Breast epithelium (tissue), 4 donors: ENCODE measurements around the gene CCDC28B. TPM values are rescaled to one million over a fixed set of nuclear protein-coding genes. Genes with fewer than 3 reads are reported as not detected.
A peak's percentile ranks its signal among the peaks of the same experiment; 100 is the strongest.

ENCODE experiments used
- DNase-seq, 2 donors: peaks; one replicate each; pipeline ENCODE4 v3.0.0-alpha.2; 2019; ENCODE audit warnings: low spot score in 2 of 2
- H3K27ac ChIP-seq, 2 donors: fragments of 200-600 bp; sonication (generic) in 1 of 2; one replicate each; pipeline ENCODE4 v1.5.1; 2016 to 2019; ENCODE audit warnings: mild to moderate bottlenecking in 1 of 2
- H3K27me3 ChIP-seq, 2 donors: fragments of 200-600 bp; sonication (generic) in 1 of 2; one replicate each; pipeline versions ENCODE4 v1.5.1 to v1.6.0; 2017 to 2019; ENCODE audit warnings: control low read depth in 1 of 2, mild to moderate bottlenecking in 1 of 2
- H3K36me3 ChIP-seq: fragments of 200-600 bp; one replicate; pipeline ENCODE4 v1.5.1; 2019
- H3K4me1 ChIP-seq, 2 donors: fragments of 200-600 bp; sonication (generic); one replicate each; pipeline ENCODE4 v1.5.1; 2016 to 2019; ENCODE audit warnings: control low read depth in 1 of 2
- H3K4me3 ChIP-seq, 3 donors: fragments of 200-600 bp; sonication (generic); 1 replicate in 2 of 3; 2 replicates in 1 of 3; pipeline ENCODE4 v1.5.1; 2016 to 2019; ENCODE audit warnings: mild to moderate bottlenecking in 3 of 3, moderate library complexity in 2 of 3
- H3K9me3 ChIP-seq, 2 donors: fragments of 200-600 bp; sonication (generic) in 1 of 2; one replicate each; pipeline ENCODE4 v1.5.1; 2016 to 2019; ENCODE audit warnings: control low read depth in 1 of 2
- POLR2A ChIP-seq: fragments of 450-650 bp; IDR thresholded peaks from one replicate; pipeline ENCODE4 v1.6.1; 2016; ENCODE audit warnings: antibody characterized with exemption, mild to moderate bottlenecking, moderate library complexity
- POLR2AphosphoS5 ChIP-seq, 3 donors: sonication (generic); formaldehyde crosslinking; IDR thresholded peaks; one replicate each; pipeline ENCODE4 v1.6.1; 2017; ENCODE audit warnings: antibody characterized with exemption in 3 of 3
- intact Hi-C: fragments of 100-400 bp; cut with DNase I; formaldehyde crosslinking; loops from one replicate; pipeline ENCODE4 v1.15.1; 2023; ENCODE audit warnings: low total_unique reads
- total RNA-seq, 3 donors: library from RNA; depleted of rRNA; stranded (reverse); fragments of >200 nt; gene quantifications; one replicate each; pipeline ENCODE4 v1.1.0, GENCODE V29; 2016

Gene CCDC28B
- total RNA-seq, 3 donors from 2014 or later = 1.4 to 5.2 (median 4.1) TPM

DNA sequence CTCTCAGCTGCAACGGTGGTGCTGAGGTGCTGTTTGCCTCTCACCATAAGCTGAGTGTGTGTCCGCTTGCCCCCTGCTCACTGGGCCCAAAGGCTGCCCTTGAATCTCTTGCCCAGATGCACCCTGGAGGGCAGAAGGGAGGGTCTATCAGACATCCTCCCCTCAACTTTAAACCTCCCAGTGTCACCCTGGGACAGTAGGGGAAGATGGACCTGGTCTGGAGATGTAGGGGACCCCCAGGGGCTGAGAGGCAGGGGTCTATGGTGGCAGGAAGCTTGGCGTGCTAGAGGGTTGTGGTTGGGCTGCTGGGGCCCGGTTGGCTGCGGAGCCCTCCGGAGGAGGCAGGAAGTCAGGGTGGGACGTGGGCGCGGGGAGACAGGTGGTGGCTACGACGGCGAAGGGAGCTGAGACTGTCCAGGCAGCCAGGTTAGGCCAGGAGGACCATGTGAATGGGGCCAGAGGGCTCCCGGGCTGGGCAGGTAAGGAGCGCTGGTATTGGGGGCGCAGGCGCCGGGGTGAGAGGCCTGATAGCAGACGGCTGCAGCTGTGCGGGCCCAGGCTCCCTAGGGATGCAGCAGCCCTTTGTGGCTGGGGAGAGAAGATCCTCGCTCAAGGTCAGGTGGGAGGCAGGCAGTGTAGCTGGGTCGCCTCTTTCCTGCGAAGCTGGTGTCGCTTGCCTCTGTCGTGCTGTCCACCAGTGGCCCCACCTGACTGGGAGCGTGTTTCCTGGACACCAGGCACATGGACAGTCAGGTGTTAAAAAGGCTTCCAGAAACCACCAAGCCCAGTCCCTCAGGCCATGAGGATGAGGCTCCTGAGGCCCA lies 50.7 kb downstream of the CCDC28B start, which contains the start of gene LCK:
Gene LCK (plus strand): TSS at position 373 of the 824 bp plus-strand sequence. CDS start 23,065 bp downstream, outside the sequence.
- Histone ChIP-seq H3K4me3 (peak within 1 kb of the TSS in 2 of 3 donors; percentile 22 to 24), H3K27ac (peak within 1 kb of the TSS; percentile 68 to 74), H3K4me1 (peaks cover 3 to 10% of the 10 kb centered on the region in 2 donors), H3K9me3 (no peaks in the 10 kb centered on the region), H3K27me3 (no peaks in the 10 kb centered on the region), H3K36me3 (no peaks in the 10 kb centered on the region)
- no peak for TF ChIP-seq POLR2A
- no peak for TF ChIP-seq POLR2AphosphoS5 (IDR thresholded peaks at IDR 0.05)
- intact Hi-C loops = no loop called here
- no peak for DNase-seq

Other genes starting within 250 kb of the CCDC28B start
- gene KHDRBS1, start 186.7 kb upstream of the CCDC28B start, total RNA-seq = 10 to 100 TPM; 58.2 to 78.7 (median 66.9) TPM
- gene TMEM39B, start 127.7 kb upstream of the CCDC28B start, total RNA-seq = 1 to 10 TPM; 4.2 to 6.2 (median 4.8) TPM
- 10 to 100 TPM; 35.5 to 53.1 (median 40.6) TPM for gene KPNA6, start 92.5 kb upstream of the CCDC28B start, total RNA-seq
- 10 to 100 TPM; 38.7 to 51.8 (median 45.8) TPM for gene TXLNA, start 20.9 kb upstream of the CCDC28B start, total RNA-seq
- gene IQCC, start 5.1 kb downstream of the CCDC28B start, total RNA-seq = 1 to 10 TPM; 1.8 to 3.5 (median 2.3) TPM
- gene DCDC2B, start 8.5 kb downstream of the CCDC28B start, total RNA-seq = under 1 TPM in 1 of 3 donors, not detected in 2; 0.33 TPM
- 10 to 100 TPM in 2 of 3 donors, 1 to 10 TPM in 1; 5.8 to 20.6 (median 13.4) TPM for gene TMEM234, start 21.8 kb downstream of the CCDC28B start, total RNA-seq
- 100 to 1,000 TPM; 177 to 222 (median 190) TPM for gene EIF3I, start 21.8 kb downstream of the CCDC28B start, total RNA-seq
- gene FAM167B, start 46.6 kb downstream of the CCDC28B start, total RNA-seq = 1 to 10 TPM in 2 of 3 donors, under 1 TPM in 1; 0.64 to 6.9 (median 1.2) TPM
- 1 to 10 TPM; 2.4 to 4.1 (median 2.9) TPM for gene LCK, start 50.7 kb downstream of the CCDC28B start, total RNA-seq
- gene HDAC1, start 91.5 kb downstream of the CCDC28B start, total RNA-seq = 10 to 100 TPM; 31.8 to 87.5 (median 87.4) TPM
- gene MARCKSL1, start 135.6 kb downstream of the CCDC28B start, total RNA-seq = 10 to 100 TPM; 33.4 to 82.8 (median 47.9) TPM
- gene FAM229A, start 161.9 kb downstream of the CCDC28B start, total RNA-seq = 10 to 100 TPM in 2 of 3 donors, 1 to 10 TPM in 1; 8.8 to 15.8 (median 10.2) TPM
- gene TSSK3, start 161.9 kb downstream of the CCDC28B start, total RNA-seq = 1 to 10 TPM; 1.4 to 3.9 (median 3.4) TPM
- 100 to 1,000 TPM in 1 of 3 donors, 10 to 100 TPM in 2; 86.9 to 123 (median 95.1) TPM for gene BSDC1, start 193.8 kb downstream of the CCDC28B start, total RNA-seq